Karpas-422 (cell line): ENCODE data around the gene TSHZ2. TPM values are rescaled to one million over a fixed set of nuclear protein-coding genes. Genes with fewer than 3 reads are reported as not detected.

ENCODE experiments used
- DNase-seq: peaks from one replicate; pipeline ENCODE4 v3.0.0-alpha.2; 2015
- H2AFZ ChIP-seq: fragments of 200-600 bp; sonication (generic); 2 replicates; pipeline ENCODE4 v1.6.1; 2014; ENCODE audit warnings: antibody characterized with exemption, low read length, mixed read lengths
- H3K27ac ChIP-seq: fragments of 200-600 bp; sonication (generic); 2 replicates; pipeline ENCODE4 v1.5.1; 2014; ENCODE audit warnings: mild to moderate bottlenecking, low read length, moderate library complexity
- H3K27me3 ChIP-seq: fragments of 200-600 bp; sonication (generic); 2 replicates; pipeline ENCODE4 v1.6.1; 2014; ENCODE audit warnings: low read length, mixed read lengths
- H3K36me3 ChIP-seq: fragments of 200-600 bp; sonication (generic); 2 replicates; pipeline ENCODE4 v1.6.1; 2014; ENCODE audit warnings: low read length, mixed read lengths; ENCODE audit not compliant: insufficient read depth
- H3K4me1 ChIP-seq: fragments of 200-600 bp; sonication (generic); 2 replicates; pipeline ENCODE4 v1.6.1; 2014; ENCODE audit warnings: mild to moderate bottlenecking, low read length, mixed read lengths
- H3K4me2 ChIP-seq: fragments of 200-600 bp; sonication (generic); 2 replicates; pipeline ENCODE4 v1.6.1; 2014; ENCODE audit warnings: low read length, low read depth, mild to moderate bottlenecking; ENCODE audit not compliant: poor library complexity, severe bottlenecking
- H3K4me3 ChIP-seq: fragments of 200-600 bp; sonication (generic); 2 replicates; pipeline ENCODE4 v1.5.1; 2014; ENCODE audit warnings: mild to moderate bottlenecking, antibody characterized with exemption, low read length, mixed read lengths
- H3K79me2 ChIP-seq: fragments of 200-600 bp; sonication (generic); 2 replicates; pipeline ENCODE4 v1.6.1; 2014; ENCODE audit warnings: mild to moderate bottlenecking, low read length, mixed read lengths
- H3K9ac ChIP-seq: fragments of 200-600 bp; sonication (generic); 2 replicates; pipeline ENCODE4 v1.6.0; 2014; ENCODE audit warnings: low read length
- H3K9me2 ChIP-seq: fragments of 200-600 bp; sonication (generic), shearing (Covaris generic); replicated peaks from 2 replicates; pipeline ENCODE4 v1.6.0; 2014; ENCODE audit warnings: mild to moderate bottlenecking, low read length, moderate library complexity; ENCODE audit not compliant: insufficient read depth
- H3K9me3 ChIP-seq: fragments of 300-700, 200-600 bp; sonication (generic); 2 replicates; pipeline ENCODE4 v1.6.1; 2014; ENCODE audit warnings: low read length, mixed read lengths
- H4K20me1 ChIP-seq: fragments of 200-600 bp; sonication (generic); 2 replicates; pipeline ENCODE4 v1.6.1; 2014; ENCODE audit warnings: mild to moderate bottlenecking, antibody characterized with exemption, low read length, low read depth; ENCODE audit not compliant: insufficient read depth
- total RNA-seq: library from RNA; depleted of rRNA; stranded (reverse); fragments of >200 nt; shearing (Covaris generic); gene quantifications from 2 replicates; pipeline ENCODE4 v1.2.3, GENCODE V29; 2014; ENCODE audit warnings: low replicate concordance

TSHZ2 gene
- total RNA-seq, 1 experiment from 2014 or later: not detected

- no peaks in the 10 kb centered on the region for H3K79me2 ChIP-seq
- no peaks in the 10 kb centered on the region for H3K36me3 ChIP-seq
- H3K4me3 ChIP-seq: no peak overlapping the region
- no peak for DNase-seq
- no peak overlapping the region for H3K4me2 ChIP-seq
- no peak overlapping the region for H3K27ac ChIP-seq
- no peaks in the 10 kb centered on the region for H3K9me2 ChIP-seq
- H3K9ac ChIP-seq: no peak overlapping the region
- H3K9me3 ChIP-seq: peaks cover 2% of the 10 kb centered on the region; the same call in 1 of the 2 replicates
- no peak overlapping the region for H2AFZ ChIP-seq
- no peaks in the 10 kb centered on the region for H4K20me1 ChIP-seq
- H3K4me1 ChIP-seq: no peaks in the 10 kb centered on the region
- no peaks in the 10 kb centered on the region for H3K27me3 ChIP-seq
Observed at GRCh38 chr20:53298260-53298659, 326.1 kb downstream of the TSHZ2 start.

- Histone ChIP-seq H4K20me1 (no peaks in the 10 kb centered on the region), H3K27me3 (no peaks in the 10 kb centered on the region), H2AFZ (no peak overlapping the region), H3K27ac (no peak overlapping the region), H3K36me3 (no peaks in the 10 kb centered on the region), H3K4me3 (no peak overlapping the region), H3K9me3 (peaks cover 4% of the 10 kb centered on the region; the same call in 1 of the 2 replicates), H3K4me1 (no peaks in the 10 kb centered on the region), H3K4me2 (no peak overlapping the region), H3K9me2 (no peaks in the 10 kb centered on the region), H3K79me2 (no peaks in the 10 kb centered on the region), H3K9ac (no peak overlapping the region)
- DNase-seq: no peak
Observed at GRCh38 chr20:53298911-53299310, 326.8 kb downstream of the TSHZ2 start.

- no peaks in the 10 kb centered on the region for H3K9me2 ChIP-seq
- H3K4me1 ChIP-seq: no peaks in the 10 kb centered on the region
- no peaks in the 10 kb centered on the region for H3K36me3 ChIP-seq
- H3K79me2 ChIP-seq: no peaks in the 10 kb centered on the region
- H3K9me3 ChIP-seq: peaks cover 6% of the 10 kb centered on the region; the same call in 1 of the 2 replicates
- no peak overlapping the region for H3K9ac ChIP-seq
- no peak overlapping the region for H3K27ac ChIP-seq
- H3K27me3 ChIP-seq: no peaks in the 10 kb centered on the region
- DNase-seq: no peak
- no peak overlapping the region for H2AFZ ChIP-seq
- no peak overlapping the region for H3K4me3 ChIP-seq
- H3K4me2 ChIP-seq: no peak overlapping the region
- no peaks in the 10 kb centered on the region for H4K20me1 ChIP-seq
Observed at GRCh38 chr20:53299831-53300230, 327.7 kb downstream of the TSHZ2 start.

- DNase-seq: no peak
- Histone ChIP-seq H3K9ac (no peak overlapping the region), H2AFZ (no peak overlapping the region), H3K4me1 (no peaks in the 10 kb centered on the region), H3K27me3 (no peaks in the 10 kb centered on the region), H3K79me2 (no peaks in the 10 kb centered on the region), H3K4me3 (no peak overlapping the region), H4K20me1 (no peaks in the 10 kb centered on the region), H3K27ac (no peak overlapping the region), H3K9me2 (no peaks in the 10 kb centered on the region), H3K9me3 (peaks cover 6% of the 10 kb centered on the region; the same call in 1 of the 2 replicates), H3K4me2 (no peak overlapping the region), H3K36me3 (no peaks in the 10 kb centered on the region)
Observed at GRCh38 chr20:53301869-53302268, 329.7 kb downstream of the TSHZ2 start.

GRCh38 chr20:53302695-53303412, 330.7 kb downstream of the TSHZ2 start:
- Histone ChIP-seq H3K79me2 (no peaks in the 10 kb centered on the region), H3K27me3 (no peaks in the 10 kb centered on the region), H3K9me3 (peaks cover 6% of the 10 kb centered on the region; the same call in 1 of the 2 replicates), H3K27ac (no peak overlapping the region), H2AFZ (no peak overlapping the region), H3K4me1 (no peaks in the 10 kb centered on the region), H3K4me2 (no peak overlapping the region), H3K9me2 (no peaks in the 10 kb centered on the region), H4K20me1 (no peaks in the 10 kb centered on the region), H3K4me3 (no peak overlapping the region), H3K36me3 (no peaks in the 10 kb centered on the region), H3K9ac (no peak overlapping the region)
- DNase-seq: no peak

GRCh38 chr20:53303413-53303760, 331.2 kb downstream of the TSHZ2 start:
- Histone ChIP-seq H3K4me1 (no peaks in the 10 kb centered on the region), H3K79me2 (no peaks in the 10 kb centered on the region), H3K27me3 (no peaks in the 10 kb centered on the region), H3K9me3 (peaks cover 6% of the 10 kb centered on the region; the same call in 1 of the 2 replicates), H3K9me2 (no peaks in the 10 kb centered on the region), H4K20me1 (no peaks in the 10 kb centered on the region), H3K9ac (no peak overlapping the region), H3K4me3 (no peak overlapping the region), H3K27ac (no peak overlapping the region), H3K36me3 (no peaks in the 10 kb centered on the region), H3K4me2 (no peak overlapping the region), H2AFZ (no peak overlapping the region)
- no peak for DNase-seq

GRCh38 chr20:53304146-53304545, 332.0 kb downstream of the TSHZ2 start:
- no peak overlapping the region for H3K4me3 ChIP-seq

GRCh38 chr20:53306192-53306805, 334.1 kb downstream of the TSHZ2 start:
- Histone ChIP-seq H3K27me3 (no peaks in the 10 kb centered on the region), H3K36me3 (no peaks in the 10 kb centered on the region)

More at GRCh38 chr20:53304146-53304545, 332.0 kb downstream of the TSHZ2 start:
- Histone ChIP-seq H3K27me3 (no peaks in the 10 kb centered on the region), H3K4me2 (no peak overlapping the region), H4K20me1 (no peaks in the 10 kb centered on the region), H3K27ac (no peak overlapping the region), H3K9ac (no peak overlapping the region), H3K9me3 (peaks cover 6% of the 10 kb centered on the region; the same call in 1 of the 2 replicates), H3K9me2 (no peaks in the 10 kb centered on the region), H3K79me2 (no peaks in the 10 kb centered on the region), H2AFZ (no peak overlapping the region), H3K36me3 (no peaks in the 10 kb centered on the region), H3K4me1 (no peaks in the 10 kb centered on the region)
- no peak for DNase-seq

More at GRCh38 chr20:53306192-53306805, 334.1 kb downstream of the TSHZ2 start:
- Histone ChIP-seq H3K9me3 (peaks cover 16% of the 10 kb centered on the region), H3K9ac (no peak overlapping the region), H3K27ac (no peak overlapping the region), H2AFZ (no peak overlapping the region), H3K4me3 (no peak overlapping the region), H3K4me2 (no peak overlapping the region), H3K4me1 (no peaks in the 10 kb centered on the region), H3K9me2 (no peaks in the 10 kb centered on the region), H3K79me2 (no peaks in the 10 kb centered on the region), H4K20me1 (no peaks in the 10 kb centered on the region)
- DNase-seq: no peak
